Chondrocyte (in vitro differentiated cells): ENCODE data around the gene KIF2A. TPM values are rescaled to one million over a fixed set of nuclear protein-coding genes. Genes with fewer than 3 reads are reported as not detected.

ENCODE experiments used
- DNase-seq: peaks from one replicate; pipeline ENCODE4 v3.0.0; 2021; ENCODE audit warnings: mixed read lengths, low spot score
- H3K27ac Mint-ChIP-seq: one replicate; pipeline ENCODE4 v1.8.0; 2021; ENCODE audit warnings: mild to moderate bottlenecking, moderate library complexity, mixed read lengths; ENCODE audit not compliant: unreplicated experiment
- H3K27me3 Mint-ChIP-seq: 2 replicates; pipeline ENCODE4 v1.8.0; 2021; ENCODE audit warnings: low read depth, mixed read lengths
- H3K36me3 Mint-ChIP-seq: 2 replicates; pipeline ENCODE4 v1.8.0; 2021; ENCODE audit warnings: low read depth, mixed read lengths
- H3K4me1 Mint-ChIP-seq: 2 replicates; pipeline ENCODE4 v1.8.0; 2021; ENCODE audit warnings: low read depth, mild to moderate bottlenecking, mixed read lengths
- H3K4me3 Mint-ChIP-seq: one replicate; pipeline ENCODE4 v1.8.0; 2021; ENCODE audit warnings: mild to moderate bottlenecking, moderate library complexity, mixed read lengths; ENCODE audit not compliant: unreplicated experiment
- H3K9me3 Mint-ChIP-seq: 2 replicates; pipeline ENCODE4 v1.8.0; 2021; ENCODE audit warnings: low read depth, mixed read lengths
- CTCF ChIP-seq: fragments of 200-600 bp; sonication (generic); IDR thresholded peaks from 2 replicates; pipeline ENCODE4 v1.5.0; 2021; ENCODE audit warnings: antibody characterized with exemption, mild to moderate bottlenecking, moderate library complexity
- total RNA-seq: library from RNA; stranded (reverse); gene quantifications from 3 replicates; pipeline ENCODE4 v1.2.1, GENCODE V29; 2021

KIF2A gene
- total RNA-seq, 1 donor from 2014 or later, result 37.7 TPM

- no peak for TF ChIP-seq CTCF
- Mint-ChIP-seq H3K27me3 (peaks cover 3% of the 10 kb centered on the region), H3K4me1 (no peaks in the 10 kb centered on the region), H3K9me3 (no peaks in the 10 kb centered on the region), H3K4me3 (no peak overlapping the region), H3K36me3 (no peaks in the 10 kb centered on the region), H3K27ac (no peak overlapping the region)
- no peak for DNase-seq
These were observed 42.6 kb upstream of the KIF2A start for GRCh38 chr5:62263401-62263800.

- Mint-ChIP-seq H3K27ac (no peak overlapping the region), H3K36me3 (no peaks in the 10 kb centered on the region), H3K4me3 (no peak overlapping the region), H3K27me3 (peaks cover 5% of the 10 kb centered on the region), H3K9me3 (no peaks in the 10 kb centered on the region), H3K4me1 (no peaks in the 10 kb centered on the region)
- no peak for TF ChIP-seq CTCF
- no peak for DNase-seq
These were observed 40.3 kb upstream of the KIF2A start for GRCh38 chr5:62265648-62266112.

GRCh38 chr5:62266573-62266972 lies 39.4 kb upstream of the KIF2A start:
- no peak for DNase-seq
- Mint-ChIP-seq H3K4me3 (no peak overlapping the region), H3K9me3 (no peaks in the 10 kb centered on the region), H3K27me3 (peaks cover 2% of the 10 kb centered on the region), H3K36me3 (no peaks in the 10 kb centered on the region), H3K27ac (no peak overlapping the region), H3K4me1 (no peaks in the 10 kb centered on the region)
- TF ChIP-seq CTCF, result no peak

DNA sequence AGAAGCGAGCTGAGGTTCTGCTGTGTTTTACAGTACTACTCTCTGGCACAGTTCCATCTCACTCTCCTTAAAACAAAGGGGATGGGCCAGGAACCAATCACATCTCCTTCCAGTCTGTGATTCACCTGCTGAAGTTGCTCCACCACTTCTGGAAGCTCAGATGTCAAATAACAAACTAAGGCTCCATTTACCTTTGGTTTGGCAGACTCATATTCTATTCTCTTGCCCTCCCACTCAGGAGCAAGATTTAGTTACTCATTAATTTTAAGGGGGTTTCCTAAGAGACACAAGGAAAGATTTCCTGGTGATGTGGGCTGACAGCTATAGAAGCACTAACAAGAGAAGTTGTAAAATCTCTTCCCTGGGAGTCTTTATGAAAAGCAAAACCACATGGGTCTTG lies 37.8 kb upstream of the KIF2A start:
- H3K36me3 Mint-ChIP-seq, result no peaks in the 10 kb centered on the region
- no peaks in the 10 kb centered on the region for H3K4me1 Mint-ChIP-seq
- no peak for DNase-seq
- TF ChIP-seq CTCF, result no peak
- H3K4me3 Mint-ChIP-seq, result no peak overlapping the region
- H3K9me3 Mint-ChIP-seq, result no peaks in the 10 kb centered on the region
- H3K27ac Mint-ChIP-seq, result no peak overlapping the region
- H3K27me3 Mint-ChIP-seq, result peaks cover 4% of the 10 kb centered on the region

DNA sequence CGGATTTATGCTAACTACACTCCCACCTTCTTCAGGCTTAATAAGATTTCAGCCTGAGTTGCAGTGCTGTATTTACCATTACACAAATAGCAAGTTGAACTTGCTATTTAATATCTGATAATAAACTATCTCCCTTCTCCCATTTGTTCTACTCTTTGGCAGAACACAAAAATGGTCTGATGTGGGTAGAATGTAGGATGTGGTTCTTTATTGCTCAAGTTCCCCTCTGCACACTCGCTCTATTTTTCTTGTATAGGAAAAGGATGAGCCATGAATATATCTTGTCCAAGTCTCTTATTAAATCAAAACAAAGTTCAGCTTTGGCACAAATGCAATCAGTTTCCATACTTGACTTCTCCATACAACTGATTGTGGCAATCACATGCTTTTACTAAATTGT lies 37.2 kb upstream of the KIF2A start:
- Mint-ChIP-seq H3K4me3 (no peak overlapping the region), H3K27me3 (peaks cover 4% of the 10 kb centered on the region), H3K9me3 (no peaks in the 10 kb centered on the region), H3K4me1 (no peaks in the 10 kb centered on the region), H3K27ac (no peak overlapping the region), H3K36me3 (no peaks in the 10 kb centered on the region)
- TF ChIP-seq CTCF, result no peak
- DNase-seq, result no peak
